Hypothalamus (tissue), 51 donors: ENCODE data around the gene HSD3B7.
A peak's percentile ranks its signal among the peaks of the same experiment; 100 is the strongest.

Source experiments
- DNase-seq, 51 donors: peaks; one replicate each; lab custom pipeline; 2025; lab: John Stamatoyannopoulos, UW

Gene HSD3B7

GRCh38 chr16:30980959-30981358 lies 4.0 kb upstream of the HSD3B7 start:
- DNase-seq = no peak

- DNase-seq = no peak
These were observed 2.3 kb upstream of the HSD3B7 start for GRCh38 chr16:30982548-30983288.

GRCh38 chr16:30983289-30983889 lies 1.6 kb upstream of the HSD3B7 start:
- DNase-seq = no peak

- no peak for DNase-seq
These were observed 953 bp upstream of the HSD3B7 start for GRCh38 chr16:30983898-30984610.

GRCh38 chr16:30985401-30986128 lies 558 bp downstream of the HSD3B7 start:
- peak in 1 of 51 donors; percentile 6 for DNase-seq

GRCh38 chr16:30986129-30986991 lies 1.4 kb downstream of the HSD3B7 start:
- DNase-seq = no peak

GRCh38 chr16:30987581-30988190 lies 2.7 kb downstream of the HSD3B7 start:
- DNase-seq = no peak

GRCh38 chr16:30989469-30990047 lies 4.6 kb downstream of the HSD3B7 start:
- no peak for DNase-seq

- no peak for DNase-seq
These were observed 5.1 kb downstream of the HSD3B7 start for GRCh38 chr16:30990105-30990504.

- DNase-seq = no peak
These were observed 6.0 kb downstream of the HSD3B7 start for GRCh38 chr16:30991052-30991451.

GRCh38 chr16:30992276-30992780 lies 7.3 kb downstream of the HSD3B7 start:
- no peak for DNase-seq

- DNase-seq = no peak
These were observed 8.2 kb downstream of the HSD3B7 start for GRCh38 chr16:30992931-30993816.

GRCh38 chr16:30995927-30996323 lies 10.9 kb downstream of the HSD3B7 start:
- no peak for DNase-seq

- no peak for DNase-seq
These were observed 11.4 kb downstream of the HSD3B7 start for GRCh38 chr16:30996324-30996984.

- peak in 28 of 51 donors; percentile 3 to 69 (median 30) for DNase-seq
These were observed 12.1 kb downstream of the HSD3B7 start for GRCh38 chr16:30996985-30997724.
